ENCODE measurements around the gene PRDM16.

The PRDM16 gene

GRCh38 chr1:3459051-3459908 is 390.3 kb downstream of the PRDM16 start:
- H2AK5ac ChIP-seq (ENCODE audit: low read length, severe bottlenecking) = peak overlapping the region; percentile 33
- no peak overlapping the region for H3K18ac ChIP-seq (ENCODE audit: low read depth in 1 of 2, low read length in 2 of 2)
- H2BK12ac ChIP-seq (ENCODE audit: low read length in 2 of 2) = peak overlapping the region in 1 of 2 experiments; percentile 10
- H2BK120ac ChIP-seq (ENCODE audit: low read depth, low read length) = no peak overlapping the region
- peaks cover 42% of the 10 kb centered on the region for H3K4me1 ChIP-seq (ENCODE audit: control insufficient read depth, insufficient read depth, low read depth, low read length)
- H3K27ac ChIP-seq (ENCODE audit: low read length, poor library complexity, severe bottlenecking) = no peak overlapping the region
- H2BK15ac ChIP-seq (ENCODE audit: low read depth, poor library complexity, severe bottlenecking) = no peak overlapping the region
- H3K9me3 ChIP-seq (ENCODE audit: control insufficient read depth, low read length) = no peaks in the 10 kb centered on the region
- WGBS = 91% methylated on average over 24 of the region's 24 CpGs
- no peak overlapping the region for H2BK5ac ChIP-seq (ENCODE audit: low read depth, low read length, poor library complexity, severe bottlenecking)
- H2AFZ ChIP-seq (ENCODE audit: low read depth, low read length) = no peak overlapping the region
- H3K4me3 ChIP-seq (ENCODE audit: insufficient read depth in 1 of 2, low read depth in 1 of 2, low read length in 2 of 2) = no peak overlapping the region
- H3K9ac ChIP-seq (ENCODE audit: low read length) = no peak overlapping the region
- H3K79me1 ChIP-seq (replicated peaks; ENCODE audit: low read length, poor library complexity, severe bottlenecking) = no peaks in the 10 kb centered on the region
- no peak overlapping the region for H4K8ac ChIP-seq (ENCODE audit: low read length)
- H3K4me2 ChIP-seq (ENCODE audit: low read length, poor library complexity, severe bottlenecking) = no peak overlapping the region
- peak overlapping the region in 1 of 2 experiments; percentile 10 for H3K4ac ChIP-seq (ENCODE audit: low read depth in 1 of 2, low read length in 2 of 2)
- H3K36me3 ChIP-seq (ENCODE audit: control insufficient read depth in 1 of 2, insufficient read depth in 2 of 2, low read depth in 1 of 2, low read length in 2 of 2) = no peaks in the 10 kb centered on the region
- no peak overlapping the region for H4K91ac ChIP-seq (ENCODE audit: low read length)
- no peak overlapping the region for H3K14ac ChIP-seq (ENCODE audit: low read length in 2 of 2)
- peaks cover 23 to 86% of the 10 kb centered on the region in 2 experiments for H3K27me3 ChIP-seq (ENCODE audit: control insufficient read depth in 1 of 2, insufficient read depth in 1 of 2, low read length in 2 of 2)
- DNase-seq = no peak
- H3K23ac ChIP-seq (ENCODE audit: low read length in 2 of 2) = no peak overlapping the region

- Histone ChIP-seq H2AFZ (ENCODE audit: low read depth, low read length) (no peak overlapping the region), H3K14ac (ENCODE audit: low read length in 2 of 2) (no peak overlapping the region), H3K79me1 (replicated peaks; ENCODE audit: low read length, poor library complexity, severe bottlenecking) (no peaks in the 10 kb centered on the region), H3K23ac (ENCODE audit: low read length in 2 of 2) (no peak overlapping the region), H4K8ac (ENCODE audit: low read length) (no peak overlapping the region), H3K9ac (ENCODE audit: low read length) (no peak overlapping the region), H2AK5ac (ENCODE audit: low read length, severe bottlenecking) (peak overlapping the region; percentile 47), H3K9me3 (ENCODE audit: control insufficient read depth, low read length) (no peaks in the 10 kb centered on the region), H2BK5ac (ENCODE audit: low read depth, low read length, poor library complexity, severe bottlenecking) (no peak overlapping the region), H3K36me3 (ENCODE audit: control insufficient read depth in 1 of 2, insufficient read depth in 2 of 2, low read depth in 1 of 2, low read length in 2 of 2) (no peaks in the 10 kb centered on the region), H3K4me1 (ENCODE audit: control insufficient read depth, insufficient read depth, low read depth, low read length) (peaks cover 34% of the 10 kb centered on the region), H2BK120ac (ENCODE audit: low read depth, low read length) (no peak overlapping the region), H2BK15ac (ENCODE audit: low read depth, poor library complexity, severe bottlenecking) (no peak overlapping the region), H3K18ac (ENCODE audit: low read depth in 1 of 2, low read length in 2 of 2) (peak overlapping the region in 1 of 2 experiments; percentile 70), H3K4me2 (ENCODE audit: low read length, poor library complexity, severe bottlenecking) (no peak overlapping the region), H4K91ac (ENCODE audit: low read length) (peak overlapping the region; percentile 1), H2BK12ac (ENCODE audit: low read length in 2 of 2) (peak overlapping the region in 1 of 2 experiments; percentile 21), H3K27ac (ENCODE audit: low read length, poor library complexity, severe bottlenecking) (no peak overlapping the region), H3K4me3 (ENCODE audit: insufficient read depth in 1 of 2, low read depth in 1 of 2, low read length in 2 of 2) (no peak overlapping the region), H3K4ac (ENCODE audit: low read depth in 1 of 2, low read length in 2 of 2) (peak overlapping the region in 1 of 2 experiments; percentile 32), H3K27me3 (ENCODE audit: control insufficient read depth in 1 of 2, insufficient read depth in 1 of 2, low read length in 2 of 2) (peaks cover 21 to 92% of the 10 kb centered on the region in 2 experiments)
- WGBS = 88% methylated on average over 23 of the region's 23 CpGs
- DNase-seq = no peak
These were observed 391.1 kb downstream of the PRDM16 start for GRCh38 chr1:3459940-3460671.

- Histone ChIP-seq H2AK5ac (ENCODE audit: low read length, severe bottlenecking) (no peak overlapping the region), H3K4me1 (ENCODE audit: control insufficient read depth, insufficient read depth, low read depth, low read length) (peaks cover 32% of the 10 kb centered on the region), H3K9ac (ENCODE audit: low read length) (no peak overlapping the region), H3K14ac (ENCODE audit: low read length in 2 of 2) (peak overlapping the region in 1 of 2 experiments; percentile 79), H4K91ac (ENCODE audit: low read length) (peak overlapping the region; percentile 52), H2AFZ (ENCODE audit: low read depth, low read length) (peak overlapping the region; percentile 55), H2BK12ac (ENCODE audit: low read length in 2 of 2) (no peak overlapping the region), H4K8ac (ENCODE audit: low read length) (peak overlapping the region; percentile 66), H3K36me3 (ENCODE audit: control insufficient read depth in 1 of 2, insufficient read depth in 2 of 2, low read depth in 1 of 2, low read length in 2 of 2) (no peaks in the 10 kb centered on the region), H3K9me3 (ENCODE audit: control insufficient read depth, low read length) (no peaks in the 10 kb centered on the region), H3K4ac (ENCODE audit: low read depth in 1 of 2, low read length in 2 of 2) (peak overlapping the region in 1 of 2 experiments; percentile 55), H2BK120ac (ENCODE audit: low read depth, low read length) (no peak overlapping the region), H3K23ac (ENCODE audit: low read length in 2 of 2) (no peak overlapping the region), H2BK15ac (ENCODE audit: low read depth, poor library complexity, severe bottlenecking) (no peak overlapping the region), H3K4me3 (ENCODE audit: insufficient read depth in 1 of 2, low read depth in 1 of 2, low read length in 2 of 2) (no peak overlapping the region), H3K18ac (ENCODE audit: low read depth in 1 of 2, low read length in 2 of 2) (peak overlapping the region in 1 of 2 experiments; percentile 70), H2BK5ac (ENCODE audit: low read depth, low read length, poor library complexity, severe bottlenecking) (no peak overlapping the region), H3K4me2 (ENCODE audit: low read length, poor library complexity, severe bottlenecking) (peak overlapping the region; percentile 4), H3K27me3 (ENCODE audit: control insufficient read depth in 1 of 2, insufficient read depth in 1 of 2, low read length in 2 of 2) (peaks cover 15 to 90% of the 10 kb centered on the region in 2 experiments), H3K27ac (ENCODE audit: low read length, poor library complexity, severe bottlenecking) (no peak overlapping the region), H3K79me1 (replicated peaks; ENCODE audit: low read length, poor library complexity, severe bottlenecking) (no peaks in the 10 kb centered on the region)
- DNase-seq = peak; percentile 48
- WGBS = 28% methylated on average over 14 of the region's 14 CpGs
These were observed 391.7 kb downstream of the PRDM16 start for GRCh38 chr1:3460672-3461131.
